Stimulated activated naive CD8-positive, alpha-beta T cell treated with anti-CD3 and anti-CD28 coated beads, Interleukin-15, Interleukin-2, amounts not matched to agents 100 ng/mL and 50 ng/mL, for 24 hours (primary cell): ENCODE measurements around the gene SHROOM3.

Experiments
- H3K27ac Mint-ChIP-seq: one replicate; pipeline ENCODE4 v1.8.0; 2021; ENCODE audit warnings: mild to moderate bottlenecking, mixed read lengths
- H3K27me3 Mint-ChIP-seq: one replicate; pipeline ENCODE4 v1.8.0; 2021; ENCODE audit warnings: mixed read lengths
- H3K36me3 Mint-ChIP-seq: one replicate; pipeline ENCODE4 v1.8.0; 2021; ENCODE audit warnings: low read depth, mixed read lengths
- H3K4me1 Mint-ChIP-seq: one replicate; pipeline ENCODE4 v1.8.0; 2021; ENCODE audit warnings: low read depth, mixed read lengths
- H3K4me3 Mint-ChIP-seq: one replicate; pipeline ENCODE4 v1.8.0; 2021; ENCODE audit warnings: mild to moderate bottlenecking, mixed read lengths
- H3K9me3 Mint-ChIP-seq: one replicate; pipeline ENCODE4 v1.8.0; 2021; ENCODE audit warnings: mixed read lengths

The SHROOM3 gene

GRCh38 chr4:76783836-76784235 is 348.8 kb downstream of the SHROOM3 start:
- H3K4me1 Mint-ChIP-seq, result no peaks in the 10 kb centered on the region
- H3K4me3 Mint-ChIP-seq, result no peak overlapping the region
- H3K27ac Mint-ChIP-seq, result no peak overlapping the region
- H3K27me3 Mint-ChIP-seq, result peaks cover 4% of the 10 kb centered on the region
- H3K36me3 Mint-ChIP-seq, result no peaks in the 10 kb centered on the region
- H3K9me3 Mint-ChIP-seq, result no peaks in the 10 kb centered on the region

- Mint-ChIP-seq H3K4me3 (no peak overlapping the region), H3K27ac (no peak overlapping the region), H3K4me1 (no peaks in the 10 kb centered on the region), H3K36me3 (no peaks in the 10 kb centered on the region), H3K27me3 (peaks cover 4% of the 10 kb centered on the region), H3K9me3 (no peaks in the 10 kb centered on the region)
Measured at GRCh38 chr4:76784237-76784636, 349.2 kb downstream of the SHROOM3 start.

- no peak overlapping the region for H3K27ac Mint-ChIP-seq
- no peaks in the 10 kb centered on the region for H3K36me3 Mint-ChIP-seq
- H3K4me3 Mint-ChIP-seq, result no peak overlapping the region
- H3K4me1 Mint-ChIP-seq, result no peaks in the 10 kb centered on the region
- H3K27me3 Mint-ChIP-seq, result peaks cover 4% of the 10 kb centered on the region
- H3K9me3 Mint-ChIP-seq, result no peaks in the 10 kb centered on the region
Measured at GRCh38 chr4:76787898-76788297, 352.9 kb downstream of the SHROOM3 start.

- H3K27ac Mint-ChIP-seq, result no peak overlapping the region
- H3K9me3 Mint-ChIP-seq, result no peaks in the 10 kb centered on the region
- no peaks in the 10 kb centered on the region for H3K36me3 Mint-ChIP-seq
- no peak overlapping the region for H3K4me3 Mint-ChIP-seq
- H3K27me3 Mint-ChIP-seq, result peaks cover 4% of the 10 kb centered on the region
- H3K4me1 Mint-ChIP-seq, result no peaks in the 10 kb centered on the region
Measured at GRCh38 chr4:76790377-76790776, 355.3 kb downstream of the SHROOM3 start.

- no peak overlapping the region for H3K27ac Mint-ChIP-seq
- H3K9me3 Mint-ChIP-seq, result no peaks in the 10 kb centered on the region
- no peaks in the 10 kb centered on the region for H3K27me3 Mint-ChIP-seq
- H3K36me3 Mint-ChIP-seq, result no peaks in the 10 kb centered on the region
- no peaks in the 10 kb centered on the region for H3K4me1 Mint-ChIP-seq
- no peak overlapping the region for H3K4me3 Mint-ChIP-seq
Measured at GRCh38 chr4:76791479-76791878, 356.4 kb downstream of the SHROOM3 start.

- Mint-ChIP-seq H3K4me1 (no peaks in the 10 kb centered on the region), H3K27me3 (no peaks in the 10 kb centered on the region), H3K4me3 (no peak overlapping the region), H3K9me3 (no peaks in the 10 kb centered on the region), H3K27ac (no peak overlapping the region), H3K36me3 (no peaks in the 10 kb centered on the region)
Measured at GRCh38 chr4:76792418-76792817, 357.4 kb downstream of the SHROOM3 start.

GRCh38 chr4:76795243-76795642 is 360.2 kb downstream of the SHROOM3 start:
- H3K4me1 Mint-ChIP-seq, result no peaks in the 10 kb centered on the region
- H3K4me3 Mint-ChIP-seq, result no peak overlapping the region
- no peaks in the 10 kb centered on the region for H3K36me3 Mint-ChIP-seq
- H3K27me3 Mint-ChIP-seq, result peaks cover 1% of the 10 kb centered on the region
- no peak overlapping the region for H3K27ac Mint-ChIP-seq
- H3K9me3 Mint-ChIP-seq, result no peaks in the 10 kb centered on the region

GRCh38 chr4:76799140-76799539 is 364.1 kb downstream of the SHROOM3 start:
- no peaks in the 10 kb centered on the region for H3K36me3 Mint-ChIP-seq
- peaks cover 10% of the 10 kb centered on the region for H3K27me3 Mint-ChIP-seq
- H3K9me3 Mint-ChIP-seq, result no peaks in the 10 kb centered on the region
- H3K4me3 Mint-ChIP-seq, result no peak overlapping the region
- no peak overlapping the region for H3K27ac Mint-ChIP-seq
- no peaks in the 10 kb centered on the region for H3K4me1 Mint-ChIP-seq

- Mint-ChIP-seq H3K4me1 (no peaks in the 10 kb centered on the region), H3K4me3 (no peak overlapping the region), H3K27ac (no peak overlapping the region), H3K27me3 (peaks cover 13% of the 10 kb centered on the region), H3K36me3 (no peaks in the 10 kb centered on the region), H3K9me3 (no peaks in the 10 kb centered on the region)
Measured at GRCh38 chr4:76799718-76800117, 364.7 kb downstream of the SHROOM3 start.

GRCh38 chr4:76800902-76801301 is 365.9 kb downstream of the SHROOM3 start:
- Mint-ChIP-seq H3K27me3 (peaks cover 13% of the 10 kb centered on the region), H3K27ac (no peak overlapping the region), H3K4me3 (no peak overlapping the region), H3K36me3 (no peaks in the 10 kb centered on the region), H3K4me1 (no peaks in the 10 kb centered on the region), H3K9me3 (no peaks in the 10 kb centered on the region)

GRCh38 chr4:76801621-76802235 is 366.7 kb downstream of the SHROOM3 start:
- Mint-ChIP-seq H3K4me1 (no peaks in the 10 kb centered on the region), H3K27me3 (peaks cover 13% of the 10 kb centered on the region), H3K4me3 (no peak overlapping the region), H3K27ac (no peak overlapping the region), H3K9me3 (no peaks in the 10 kb centered on the region), H3K36me3 (no peaks in the 10 kb centered on the region)

GRCh38 chr4:76802236-76803021 is 367.4 kb downstream of the SHROOM3 start:
- no peaks in the 10 kb centered on the region for H3K36me3 Mint-ChIP-seq
- H3K27me3 Mint-ChIP-seq, result peaks cover 13% of the 10 kb centered on the region
- H3K27ac Mint-ChIP-seq, result no peak overlapping the region
- H3K4me1 Mint-ChIP-seq, result no peaks in the 10 kb centered on the region
- no peak overlapping the region for H3K4me3 Mint-ChIP-seq
- peaks cover 7% of the 10 kb centered on the region for H3K9me3 Mint-ChIP-seq

- H3K4me1 Mint-ChIP-seq, result no peaks in the 10 kb centered on the region
- H3K4me3 Mint-ChIP-seq, result no peak overlapping the region
- peaks cover 15% of the 10 kb centered on the region for H3K9me3 Mint-ChIP-seq
- no peak overlapping the region for H3K27ac Mint-ChIP-seq
- H3K27me3 Mint-ChIP-seq, result peaks cover 13% of the 10 kb centered on the region
- H3K36me3 Mint-ChIP-seq, result no peaks in the 10 kb centered on the region
Measured at GRCh38 chr4:76803522-76803921, 368.5 kb downstream of the SHROOM3 start.

GRCh38 chr4:76804096-76804495 is 369.1 kb downstream of the SHROOM3 start:
- H3K4me3 Mint-ChIP-seq, result no peak overlapping the region
- H3K27ac Mint-ChIP-seq, result no peak overlapping the region
- peaks cover 20% of the 10 kb centered on the region for H3K9me3 Mint-ChIP-seq
- no peaks in the 10 kb centered on the region for H3K4me1 Mint-ChIP-seq
- peaks cover 13% of the 10 kb centered on the region for H3K27me3 Mint-ChIP-seq
- H3K36me3 Mint-ChIP-seq, result no peaks in the 10 kb centered on the region

- Mint-ChIP-seq H3K27me3 (peaks cover 8% of the 10 kb centered on the region), H3K27ac (no peak overlapping the region), H3K36me3 (no peaks in the 10 kb centered on the region), H3K4me1 (no peaks in the 10 kb centered on the region), H3K9me3 (peaks cover 20% of the 10 kb centered on the region), H3K4me3 (no peak overlapping the region)
Measured at GRCh38 chr4:76806346-76806745, 371.3 kb downstream of the SHROOM3 start.

GRCh38 chr4:76806757-76807156 is 371.7 kb downstream of the SHROOM3 start:
- Mint-ChIP-seq H3K27me3 (peaks cover 8% of the 10 kb centered on the region), H3K4me1 (no peaks in the 10 kb centered on the region), H3K36me3 (no peaks in the 10 kb centered on the region), H3K27ac (no peak overlapping the region), H3K9me3 (peaks cover 20% of the 10 kb centered on the region), H3K4me3 (no peak overlapping the region)
